ENCODE data around the gene FAM193A. TPM values are rescaled to one million over a fixed set of nuclear protein-coding genes. Genes with fewer than 3 reads are reported as not detected.
A peak's percentile ranks its signal among the peaks of the same experiment; 100 is the strongest.
"Not testable (repeated sequence)": the region's sequence is repeated elsewhere in the genome, so short reads cannot be mapped to it uniquely, and the experiment has no call there.

The FAM193A gene
- total and polyA plus RNA-seq, 5 experiments from 2014 or later = 1.5 to 48.6 (median 4.3) TPM

DNA sequence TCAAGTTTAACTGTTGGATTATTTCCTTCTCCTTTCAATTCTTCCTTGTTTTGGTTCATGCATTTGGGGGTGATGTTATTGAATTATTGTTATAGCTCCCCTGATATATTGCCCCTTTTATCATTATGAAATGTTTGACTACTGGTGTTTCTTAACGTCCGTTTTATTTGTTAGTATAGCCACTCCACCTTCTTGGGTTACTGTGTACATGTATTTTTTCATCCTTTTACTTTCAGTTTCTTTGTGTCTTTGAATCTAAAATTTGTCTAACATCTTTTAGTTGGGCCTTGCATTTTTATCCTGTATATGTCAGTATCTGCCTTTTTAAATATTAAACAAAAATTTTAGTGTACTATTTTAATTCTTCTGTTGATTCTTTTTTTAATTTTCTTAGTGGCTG is 131.0 kb downstream of the FAM193A start:
- Mint-ChIP-seq H3K27ac (peak overlapping the region in 9 of 10 donors; percentile 49 to 91 (median 74)), H3K4me1 (peaks cover 14 to 51% (median 34%) of the 10 kb centered on the region in 4 donors), H3K36me3 (peaks cover 8 to 78% (median 23%) of the 10 kb centered on the region in 3 donors), H3K27me3 (no peaks in the 10 kb centered on the region), H3K9me3 (no peaks in the 10 kb centered on the region), H3K4me3 (peak overlapping the region; percentile 44 to 79 (median 68))
- no peak for DNase-seq
- POLR2A ChIA-PET = interaction anchor here (0.7 kb wide), 1 partner anchor 56 kb away, joined by 4 read pairs; no protein-coding TSS in a partner anchor
- no peak for ATAC-seq

DNA sequence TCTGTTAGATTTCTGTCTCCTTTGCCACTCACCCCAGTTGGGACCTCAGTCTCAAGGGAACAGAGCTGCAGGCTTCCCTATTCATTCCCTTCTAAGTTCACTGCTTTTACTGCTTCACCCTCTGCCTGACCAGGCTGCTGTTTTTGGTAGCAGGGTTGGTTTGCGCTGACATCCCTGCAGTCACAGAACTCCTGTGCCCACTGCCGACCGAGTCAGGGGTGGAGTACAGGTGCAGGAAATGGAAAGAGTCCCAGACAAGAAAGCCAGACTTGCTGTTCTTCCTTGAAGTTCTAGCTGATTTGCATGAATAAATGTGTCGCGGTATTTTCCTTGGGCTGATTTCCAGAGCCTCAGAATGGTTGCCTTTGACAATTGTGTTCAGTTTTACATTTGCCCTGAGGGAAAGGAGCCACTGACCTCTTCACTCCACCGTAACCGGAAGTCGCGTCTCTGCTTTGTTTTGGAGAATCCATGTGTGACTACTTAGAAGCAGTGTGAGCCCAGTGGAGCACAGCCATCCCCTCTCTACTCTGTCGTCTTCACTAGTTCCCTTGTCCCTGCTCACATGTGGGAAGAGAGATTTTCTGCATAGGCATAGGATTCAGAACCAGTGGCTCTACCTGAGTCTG is 134.9 kb downstream of the FAM193A start:
- DNase-seq = no peak
- H3K9me3 Mint-ChIP-seq = no peaks in the 10 kb centered on the region
- H3K4me1 Mint-ChIP-seq = peaks cover 20 to 46% (median 30%) of the 10 kb centered on the region in 4 donors
- H3K27me3 Mint-ChIP-seq = no peaks in the 10 kb centered on the region
- no peak overlapping the region for H3K4me3 Mint-ChIP-seq
- POLR2A ChIA-PET = no interaction called here
- peak overlapping the region in 6 of 10 donors; percentile 41 to 85 (median 76) for H3K27ac Mint-ChIP-seq
- ATAC-seq = no peak
- H3K36me3 Mint-ChIP-seq = peaks cover 7 to 82% (median 11%) of the 10 kb centered on the region in 3 donors

DNA sequence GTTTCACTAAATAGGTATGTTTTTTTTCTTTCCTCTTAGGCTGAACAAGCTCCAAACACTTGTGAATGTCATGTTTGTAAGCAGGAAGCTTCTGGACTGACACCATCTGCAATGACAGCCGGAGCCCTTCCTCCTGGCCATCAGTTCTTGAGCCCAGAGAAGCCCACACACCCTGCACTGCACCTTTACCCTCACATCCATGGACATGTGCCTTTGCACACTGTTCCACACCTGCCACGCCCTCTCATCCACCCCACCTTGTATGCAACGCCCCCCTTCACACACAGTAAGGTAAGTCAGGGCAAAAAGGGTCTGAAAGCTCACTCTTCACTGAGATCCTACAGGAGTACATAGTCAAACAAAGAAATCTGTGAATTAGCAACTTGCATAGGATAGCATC is 135.6 kb downstream of the FAM193A start:
- no peak for ATAC-seq
- no peak overlapping the region for H3K4me3 Mint-ChIP-seq
- no peaks in the 10 kb centered on the region for H3K9me3 Mint-ChIP-seq
- H3K36me3 Mint-ChIP-seq = peaks cover 10 to 85% (median 16%) of the 10 kb centered on the region in 3 donors
- H3K4me1 Mint-ChIP-seq = peaks cover 19 to 42% (median 26%) of the 10 kb centered on the region in 4 donors
- DNase-seq = no peak
- H3K27me3 Mint-ChIP-seq = no peaks in the 10 kb centered on the region
- POLR2A ChIA-PET = no interaction called here
- H3K27ac Mint-ChIP-seq = peak overlapping the region in 5 of 10 donors; percentile 41 to 80 (median 51)

DNA sequence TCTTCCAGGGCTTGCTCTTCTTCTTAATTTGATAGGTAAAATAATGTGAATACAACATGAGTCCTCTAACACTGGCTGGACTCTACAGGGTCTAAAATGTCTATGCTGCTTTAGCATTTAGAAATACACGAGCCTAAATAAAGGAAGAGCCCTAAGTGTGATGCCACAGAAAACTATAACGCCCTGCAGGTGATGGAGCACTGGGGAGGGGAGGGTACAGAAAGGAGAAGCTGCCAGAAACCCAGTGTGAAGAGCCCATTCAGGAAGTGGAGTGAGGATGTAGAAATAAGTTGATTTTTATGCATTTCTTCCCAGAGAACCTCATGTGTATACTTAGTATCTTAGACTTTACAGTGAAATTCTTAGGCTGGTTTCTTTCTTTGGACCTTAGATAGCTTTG is 136.3 kb downstream of the FAM193A start:
- ATAC-seq = no peak
- H3K4me3 Mint-ChIP-seq = no peak overlapping the region
- DNase-seq = no peak
- H3K27me3 Mint-ChIP-seq = no peaks in the 10 kb centered on the region
- POLR2A ChIA-PET = no interaction called here
- peaks cover 18 to 38% (median 23%) of the 10 kb centered on the region in 4 donors for H3K4me1 Mint-ChIP-seq
- peaks cover 11 to 88% (median 22%) of the 10 kb centered on the region in 3 donors for H3K36me3 Mint-ChIP-seq
- H3K9me3 Mint-ChIP-seq = no peaks in the 10 kb centered on the region
- peak overlapping the region in 5 of 10 donors; percentile 11 to 81 (median 51) for H3K27ac Mint-ChIP-seq

DNA sequence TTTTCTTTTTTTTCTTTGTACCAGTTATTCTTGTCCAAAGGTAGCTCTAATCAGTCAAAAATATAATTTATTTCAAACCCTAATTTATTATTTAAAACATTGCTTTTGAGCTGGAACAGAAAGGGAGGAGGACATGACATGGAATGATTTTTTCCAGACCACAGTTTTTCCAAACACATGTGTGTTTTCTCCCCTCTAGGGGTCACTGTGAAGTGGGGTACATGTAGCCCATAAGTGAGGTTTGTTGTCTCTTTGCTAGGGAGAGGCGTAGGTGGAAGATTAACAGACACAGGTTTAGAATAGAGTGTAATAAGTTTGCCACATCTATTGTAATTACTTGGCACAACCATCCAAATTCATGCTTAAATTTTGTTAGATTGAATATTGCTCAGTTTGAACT is 136.7 kb downstream of the FAM193A start:
- DNase-seq (no peak), ATAC-seq (no peak)
- Mint-ChIP-seq H3K27me3 (no peaks in the 10 kb centered on the region), H3K4me3 (no peak overlapping the region), H3K4me1 (peaks cover 18 to 36% (median 23%) of the 10 kb centered on the region in 4 donors), H3K36me3 (peaks cover 11 to 89% (median 23%) of the 10 kb centered on the region in 3 donors), H3K9me3 (no peaks in the 10 kb centered on the region), H3K27ac (peak overlapping the region in 3 of 10 donors; percentile 36 to 79 (median 51))
- POLR2A ChIA-PET = no interaction called here

DNA sequence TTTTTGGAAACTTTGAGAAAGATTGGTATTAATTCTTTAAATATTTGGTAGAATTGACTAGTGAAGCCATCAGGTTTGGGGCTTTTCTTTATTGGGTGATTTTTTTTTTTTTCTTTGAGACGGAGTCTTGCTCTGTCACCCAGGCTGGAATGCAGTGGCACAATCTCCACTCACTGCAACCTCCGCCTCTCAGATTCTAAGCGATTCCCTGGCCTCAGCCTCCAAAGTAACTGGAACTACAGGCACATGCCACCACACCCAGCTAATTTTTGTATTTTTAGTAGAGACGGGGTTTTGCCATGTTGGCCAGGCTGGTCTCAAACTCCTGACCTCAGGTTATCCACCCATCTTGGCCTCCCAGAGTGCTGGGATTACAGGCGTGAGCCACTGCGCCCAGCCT is 143.3 kb downstream of the FAM193A start:
- H3K4me3 Mint-ChIP-seq, H3K27me3 Mint-ChIP-seq, POLR2A ChIA-PET, H3K27ac Mint-ChIP-seq, ATAC-seq, DNase-seq, H3K9me3 Mint-ChIP-seq: not testable (repeated sequence)
- Mint-ChIP-seq H3K36me3 (peaks cover 13 to 91% (median 21%) of the 10 kb centered on the region in 3 donors), H3K4me1 (peaks cover 9 to 31% (median 17%) of the 10 kb centered on the region in 4 donors)

DNA sequence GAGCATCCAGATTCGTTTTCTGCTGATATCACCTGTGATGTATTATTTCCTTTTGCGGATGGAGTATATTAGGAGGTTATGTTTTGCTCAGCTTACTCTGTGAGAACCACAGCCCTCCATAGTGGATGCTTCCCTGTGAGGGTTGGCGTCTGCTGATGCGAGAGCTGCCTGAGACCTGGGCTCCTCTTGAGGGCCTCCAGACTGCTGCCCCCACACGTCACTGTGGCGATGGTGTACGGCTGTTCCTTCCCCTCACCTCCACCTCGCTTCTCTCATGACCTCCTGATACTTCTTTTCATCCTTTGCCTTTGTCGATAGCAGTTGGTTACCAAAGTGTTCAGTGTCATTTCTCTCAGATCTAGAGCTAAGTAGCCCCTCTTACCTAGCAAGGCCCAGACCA is 148.0 kb downstream of the FAM193A start:
- DNase-seq (no peak), ATAC-seq (no peak)
- peaks cover 1 to 26% (median 18%) of the 10 kb centered on the region in 4 donors for H3K4me1 Mint-ChIP-seq
- POLR2A ChIA-PET = no interaction called here
- H3K4me3 Mint-ChIP-seq = no peak overlapping the region
- H3K27me3 Mint-ChIP-seq = no peaks in the 10 kb centered on the region
- no peaks in the 10 kb centered on the region for H3K9me3 Mint-ChIP-seq
- peaks cover 7 to 95% (median 9%) of the 10 kb centered on the region in 3 donors for H3K36me3 Mint-ChIP-seq
- H3K27ac Mint-ChIP-seq = peak overlapping the region in 1 of 10 donors; percentile 24

DNA sequence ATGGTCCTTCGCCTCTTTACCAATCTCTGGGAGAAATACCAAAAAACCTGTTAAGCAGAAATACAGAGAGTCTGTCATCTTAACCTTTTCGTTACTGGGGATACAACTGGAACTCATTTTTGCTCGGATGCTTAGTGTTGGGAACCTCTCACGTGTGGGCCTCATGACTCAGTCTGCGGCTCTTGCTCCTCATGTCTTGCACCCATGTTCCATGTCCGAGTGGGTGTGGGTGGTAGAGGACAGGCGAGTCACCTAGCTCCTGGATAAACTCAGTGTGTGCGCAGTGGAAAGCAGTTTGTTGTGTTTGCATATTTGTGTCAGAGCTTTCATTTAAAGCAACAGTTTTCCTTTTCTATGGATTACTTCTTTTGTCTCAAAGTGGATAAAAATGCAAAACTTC is 149.1 kb downstream of the FAM193A start:
- Mint-ChIP-seq H3K27ac (peak overlapping the region in 1 of 10 donors; percentile 16), H3K36me3 (peaks cover 7 to 93% (median 9%) of the 10 kb centered on the region in 3 donors), H3K4me3 (no peak overlapping the region), H3K27me3 (no peaks in the 10 kb centered on the region), H3K9me3 (no peaks in the 10 kb centered on the region), H3K4me1 (peaks cover 12 to 29% (median 19%) of the 10 kb centered on the region in 4 donors)
- no peak for DNase-seq
- POLR2A ChIA-PET = no interaction called here
- ATAC-seq = no peak

DNA sequence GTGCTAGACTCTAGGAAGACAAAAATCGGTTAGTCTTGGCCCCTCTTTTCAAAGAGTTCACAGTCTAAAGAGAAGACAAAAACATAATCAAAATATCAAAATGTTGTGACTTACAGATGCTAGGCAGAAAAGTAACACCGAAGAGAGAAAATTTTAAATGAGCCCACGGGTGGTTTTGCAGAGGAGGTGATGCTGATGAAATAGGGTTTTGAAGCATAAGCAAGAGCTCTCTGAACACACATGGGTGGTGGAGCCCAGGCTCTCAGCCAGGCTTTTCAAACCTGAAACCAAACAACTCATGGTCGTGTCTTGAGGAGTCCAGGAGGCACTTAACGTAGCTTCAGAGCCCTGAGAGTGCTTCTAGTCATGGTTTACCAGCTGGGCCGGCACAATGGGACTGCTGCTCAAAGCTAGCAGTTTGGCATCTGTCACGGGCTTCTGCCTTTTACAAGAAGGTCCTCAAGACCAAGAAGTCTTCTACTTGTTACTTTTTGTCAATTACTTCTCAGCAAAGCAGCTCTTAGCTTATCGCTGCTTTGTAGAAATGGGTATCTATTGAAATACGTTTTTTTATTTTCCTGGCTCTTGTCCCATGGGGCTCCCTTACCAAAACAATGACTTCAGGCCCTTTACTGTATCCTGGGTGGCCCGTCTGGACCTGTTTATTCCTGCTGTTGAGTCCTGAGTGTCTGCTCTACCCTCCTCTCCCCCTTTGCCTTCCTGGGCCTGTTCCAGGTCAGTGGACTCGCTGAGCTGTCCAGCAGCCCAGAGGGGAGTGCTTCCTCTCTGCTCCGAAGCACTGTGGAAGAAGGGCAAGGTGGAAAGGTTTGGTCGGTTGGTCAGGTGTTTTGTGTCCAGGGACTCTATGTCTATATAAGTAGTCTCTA is 150.2 kb downstream of the FAM193A start:
- Mint-ChIP-seq H3K27me3 (no peaks in the 10 kb centered on the region), H3K9me3 (no peaks in the 10 kb centered on the region), H3K27ac (peak overlapping the region in 2 of 10 donors; percentile 25 to 83), H3K36me3 (peaks cover under 1 to 93% (median 10%) of the 10 kb centered on the region in 3 donors), H3K4me1 (peaks cover 16 to 24% (median 17%) of the 10 kb centered on the region in 4 donors), H3K4me3 (no peak overlapping the region)
- POLR2A ChIA-PET = no interaction called here
- no peak for ATAC-seq
- DNase-seq = no peak

DNA sequence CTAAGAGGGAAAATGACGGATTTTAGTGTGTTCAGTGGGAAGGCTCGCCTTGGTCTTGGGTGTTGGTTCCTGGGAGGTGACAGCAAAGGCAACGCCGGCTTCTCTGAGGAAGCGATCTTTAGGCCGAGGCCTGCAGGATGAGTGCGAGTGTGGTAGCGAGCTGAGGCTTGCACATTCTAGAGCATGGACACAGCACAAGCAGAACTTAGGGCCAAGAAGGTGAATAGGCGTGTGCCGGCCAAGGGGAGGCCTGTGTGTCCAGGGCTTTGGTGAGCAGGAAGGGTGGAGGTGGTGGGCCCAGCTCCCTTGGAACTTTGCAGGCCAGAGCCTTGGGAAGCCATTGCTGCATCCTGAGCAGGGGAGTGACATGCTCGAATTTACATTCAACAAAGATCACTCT is 151.8 kb downstream of the FAM193A start:
- DNase-seq (no peak), ATAC-seq (no peak)
- Mint-ChIP-seq H3K27me3 (no peaks in the 10 kb centered on the region), H3K36me3 (peaks cover 0 to 92% (median 21%) of the 10 kb centered on the region in 3 donors), H3K4me1 (peaks cover 16 to 27% (median 17%) of the 10 kb centered on the region in 4 donors), H3K27ac (peak overlapping the region in 4 of 10 donors; percentile 15 to 79 (median 50)), H3K9me3 (no peaks in the 10 kb centered on the region), H3K4me3 (no peak overlapping the region)
- POLR2A ChIA-PET = no interaction called here

DNA sequence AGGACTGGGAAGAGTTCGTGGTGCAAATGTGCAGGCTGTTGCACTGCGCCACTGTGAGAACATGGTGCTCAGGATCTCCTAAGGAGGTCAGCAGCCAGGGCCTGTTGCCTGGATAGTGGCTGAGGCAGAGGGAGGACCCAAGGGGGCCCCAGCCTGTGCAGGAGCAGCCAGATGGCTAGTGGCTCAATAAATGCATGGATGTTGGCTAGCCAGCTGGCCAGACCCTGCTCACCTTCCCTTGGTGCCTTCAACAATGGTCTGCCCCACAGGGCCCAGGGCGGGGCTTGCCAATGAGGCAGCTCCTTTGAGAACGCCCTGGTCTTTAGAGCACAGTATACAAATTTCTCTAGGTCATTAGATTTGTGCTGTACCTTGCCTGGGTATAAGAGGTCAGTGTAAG is 152.2 kb downstream of the FAM193A start:
- Mint-ChIP-seq H3K36me3 (peaks cover 0 to 92% (median 22%) of the 10 kb centered on the region in 3 donors), H3K4me3 (no peak overlapping the region), H3K27ac (peak overlapping the region in 3 of 10 donors; percentile 8 to 79 (median 67)), H3K9me3 (no peaks in the 10 kb centered on the region), H3K4me1 (peaks cover 13 to 27% (median 15%) of the 10 kb centered on the region in 4 donors), H3K27me3 (no peaks in the 10 kb centered on the region)
- POLR2A ChIA-PET = no interaction called here
- no peak for DNase-seq
- no peak for ATAC-seq

DNA sequence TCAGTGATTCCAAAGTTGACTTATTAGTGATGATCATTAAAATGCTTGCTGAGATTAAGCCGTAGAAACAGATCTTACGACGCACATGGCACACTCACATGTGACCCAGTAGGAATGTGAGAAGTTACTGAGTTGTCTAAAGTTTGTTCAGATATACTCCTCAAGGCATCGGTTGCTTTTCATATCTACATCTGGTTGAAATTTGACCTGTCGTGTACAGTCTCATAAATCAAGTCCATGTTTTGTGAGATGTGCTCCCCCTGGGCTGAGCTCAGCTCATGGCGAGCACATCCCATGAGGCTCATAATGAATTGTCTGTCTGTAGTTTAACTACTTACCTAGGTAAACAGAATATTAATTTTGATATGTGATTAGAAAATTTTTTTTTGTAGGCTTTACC is 152.7 kb downstream of the FAM193A start:
- Mint-ChIP-seq H3K9me3 (no peaks in the 10 kb centered on the region), H3K4me1 (peaks cover 10 to 29% (median 14%) of the 10 kb centered on the region in 4 donors), H3K36me3 (peaks cover 0 to 92% (median 23%) of the 10 kb centered on the region in 3 donors), H3K27me3 (no peaks in the 10 kb centered on the region), H3K4me3 (no peak overlapping the region), H3K27ac (peak overlapping the region in 3 of 10 donors; percentile 8 to 67 (median 62))
- DNase-seq = no peak
- no peak for ATAC-seq
- POLR2A ChIA-PET = no interaction called here

Data from naive thymus-derived CD8-positive, alpha-beta T cell (primary cell).